ENCODE measurements around the gene FRMD5.

FRMD5 gene

GRCh38 chr15:44219073-44219472, 24.0 kb upstream of the FRMD5 start:
- TF ChIP-seq CTCF (IDR thresholded peaks at IDR 0.05; ENCODE audit: borderline replicate concordance, control extremely low read depth, extremely low read depth, insufficient read depth, missing control alignments) = no peak
- in situ Hi-C loops (cut with MboI; ENCODE audit: low sequenced_read_pairs, unreplicated experiment) = loop anchor here (25.0 kb wide), 1 partner anchor 307 kb away; no protein-coding TSS in a partner anchor
- no peak for DNase-seq (ENCODE audit: low spot score)

- in situ Hi-C loops (cut with MboI; ENCODE audit: low sequenced_read_pairs, unreplicated experiment) = loop anchor here (25.0 kb wide), 1 partner anchor 305 kb away; no protein-coding TSS in a partner anchor
- TF ChIP-seq CTCF (IDR thresholded peaks at IDR 0.05; ENCODE audit: borderline replicate concordance, control extremely low read depth, extremely low read depth, insufficient read depth, missing control alignments) = no peak
- DNase-seq (ENCODE audit: low spot score) = no peak
These were observed 21.9 kb upstream of the FRMD5 start for GRCh38 chr15:44216958-44217357.

GRCh38 chr15:44215594-44215993, 20.5 kb upstream of the FRMD5 start:
- no peak for DNase-seq (ENCODE audit: low spot score)
- no peak for TF ChIP-seq CTCF (IDR thresholded peaks at IDR 0.05; ENCODE audit: borderline replicate concordance, control extremely low read depth, extremely low read depth, insufficient read depth, missing control alignments)
- in situ Hi-C loops (cut with MboI; ENCODE audit: low sequenced_read_pairs, unreplicated experiment) = loop anchor here (25.0 kb wide), 1 partner anchor 303 kb away; no protein-coding TSS in a partner anchor

- in situ Hi-C loops (cut with MboI; ENCODE audit: low sequenced_read_pairs, unreplicated experiment) = loop anchor here (25.0 kb wide), 1 partner anchor 297 kb away; no protein-coding TSS in a partner anchor
- no peak for TF ChIP-seq CTCF (IDR thresholded peaks at IDR 0.05; ENCODE audit: borderline replicate concordance, control extremely low read depth, extremely low read depth, insufficient read depth, missing control alignments)
- no peak for DNase-seq (ENCODE audit: low spot score)
These were observed 13.9 kb upstream of the FRMD5 start for GRCh38 chr15:44208956-44209355.

- in situ Hi-C loops (cut with MboI; ENCODE audit: low sequenced_read_pairs, unreplicated experiment) = loop anchor here (25.0 kb wide), 1 partner anchor 295 kb away; no protein-coding TSS in a partner anchor
- no peak for TF ChIP-seq CTCF (IDR thresholded peaks at IDR 0.05; ENCODE audit: borderline replicate concordance, control extremely low read depth, extremely low read depth, insufficient read depth, missing control alignments)
- DNase-seq (ENCODE audit: low spot score) = no peak
These were observed 12.6 kb upstream of the FRMD5 start for GRCh38 chr15:44207643-44208042.

- in situ Hi-C loops (cut with MboI; ENCODE audit: low sequenced_read_pairs, unreplicated experiment) = no loop called here
These were observed 4.3 kb upstream of the FRMD5 start for GRCh38 chr15:44199393-44199792.

More at GRCh38 chr15:44199393-44199792, 4.3 kb upstream of the FRMD5 start:
- TF ChIP-seq CTCF (IDR thresholded peaks at IDR 0.05; ENCODE audit: borderline replicate concordance, control extremely low read depth, extremely low read depth, insufficient read depth, missing control alignments) = no peak
- DNase-seq (ENCODE audit: low spot score) = no peak

Measured in GM13976 (cell line).